Measurements from ENCODE around the gene LEFTY1.

DNA sequence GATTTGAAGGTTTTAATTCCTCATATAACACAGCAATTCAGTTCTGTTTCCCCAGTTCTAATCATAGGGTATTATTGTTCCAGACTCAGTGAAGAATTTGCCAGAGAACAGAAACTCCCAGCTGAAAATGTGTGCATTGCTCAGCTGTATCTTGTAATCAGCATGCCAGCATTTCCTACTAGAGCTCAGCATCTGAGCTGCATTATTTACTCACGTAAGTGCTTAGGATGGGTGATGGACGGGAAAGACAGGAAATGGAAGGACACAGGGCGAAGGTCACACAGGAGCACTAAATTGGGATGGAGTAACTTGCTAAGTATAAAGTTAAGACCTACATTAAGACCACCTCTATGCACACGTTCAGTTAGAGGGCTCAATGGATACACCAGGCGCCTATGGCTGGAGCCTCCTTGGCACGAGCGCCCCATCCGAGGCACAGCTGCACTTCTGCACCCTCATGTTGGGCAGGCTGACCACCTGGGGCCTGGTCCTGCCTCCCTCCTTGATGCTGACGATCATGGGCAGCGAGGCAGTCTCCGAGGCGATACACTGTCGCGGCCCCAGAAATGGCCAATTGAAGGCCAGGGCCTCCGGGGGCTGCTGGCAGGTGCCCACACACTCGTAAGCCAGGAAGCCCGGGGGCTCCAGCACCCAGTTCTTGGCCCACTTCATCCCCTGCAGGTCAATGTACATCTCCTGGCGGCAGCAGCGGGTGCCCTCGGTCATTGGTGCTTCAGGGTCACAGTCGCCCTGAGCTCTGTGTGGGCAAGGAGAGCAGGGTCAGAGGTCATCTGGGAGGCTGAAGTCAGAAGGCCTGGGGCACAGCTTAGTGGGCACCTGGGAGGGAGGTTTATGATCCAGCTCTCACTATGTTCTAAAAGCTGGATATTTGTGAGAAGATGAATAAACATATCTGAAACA is 48.4 kb upstream of the LEFTY1 start:
- TF ChIP-seq, protein P1, sequence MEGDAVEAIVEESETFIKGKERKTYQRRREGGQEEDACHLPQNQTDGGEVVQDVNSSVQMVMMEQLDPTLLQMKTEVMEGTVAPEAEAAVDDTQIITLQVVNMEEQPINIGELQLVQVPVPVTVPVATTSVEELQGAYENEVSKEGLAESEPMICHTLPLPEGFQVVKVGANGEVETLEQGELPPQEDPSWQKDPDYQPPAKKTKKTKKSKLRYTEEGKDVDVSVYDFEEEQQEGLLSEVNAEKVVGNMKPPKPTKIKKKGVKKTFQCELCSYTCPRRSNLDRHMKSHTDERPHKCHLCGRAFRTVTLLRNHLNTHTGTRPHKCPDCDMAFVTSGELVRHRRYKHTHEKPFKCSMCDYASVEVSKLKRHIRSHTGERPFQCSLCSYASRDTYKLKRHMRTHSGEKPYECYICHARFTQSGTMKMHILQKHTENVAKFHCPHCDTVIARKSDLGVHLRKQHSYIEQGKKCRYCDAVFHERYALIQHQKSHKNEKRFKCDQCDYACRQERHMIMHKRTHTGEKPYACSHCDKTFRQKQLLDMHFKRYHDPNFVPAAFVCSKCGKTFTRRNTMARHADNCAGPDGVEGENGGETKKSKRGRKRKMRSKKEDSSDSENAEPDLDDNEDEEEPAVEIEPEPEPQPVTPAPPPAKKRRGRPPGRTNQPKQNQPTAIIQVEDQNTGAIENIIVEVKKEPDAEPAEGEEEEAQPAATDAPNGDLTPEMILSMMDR (IDR thresholded peaks at IDR 0.05): no peak
- no peak for TF ChIP-seq POLR2A (IDR thresholded peaks at IDR 0.05)

Data from prostate gland (tissue), 2 donors.